OCI-LY1 (cell line): ENCODE measurements around the gene WDFY2.
"Not testable (repeated sequence)": the region's sequence is repeated elsewhere in the genome, so short reads cannot be mapped to it uniquely, and the experiment has no call there.

Source experiments
- H2AFZ ChIP-seq: fragments of 200-600 bp; sonication (generic), shearing (Covaris generic); 2 replicates; pipeline ENCODE4 v1.6.0; 2014; ENCODE audit warnings: antibody characterized with exemption, mild to moderate bottlenecking, low read length
- H3F3A ChIP-seq: fragments of 200-600 bp; sonication (generic), shearing (Covaris generic); 2 replicates; pipeline ENCODE4 v1.6.0; 2014; ENCODE audit warnings: mild to moderate bottlenecking, antibody characterized with exemption, low read length, moderate library complexity; ENCODE audit not compliant: insufficient read depth
- H3K27ac ChIP-seq: fragments of 200-600 bp; sonication (generic); 2 replicates; pipeline ENCODE4 v1.5.1; 2014; ENCODE audit warnings: low read length, mixed run types, mild to moderate bottlenecking, low read depth; ENCODE audit not compliant: poor library complexity, severe bottlenecking
- H3K27me3 ChIP-seq: fragments of 200-600 bp; sonication (generic); 2 replicates; pipeline ENCODE4 v1.6.0; 2014; ENCODE audit warnings: antibody characterized with exemption, mild to moderate bottlenecking, low read length, moderate library complexity; ENCODE audit not compliant: insufficient read depth
- H3K36me3 ChIP-seq: fragments of 200-600 bp; sonication (generic); 2 replicates; pipeline ENCODE4 v1.6.1; 2014; ENCODE audit warnings: mild to moderate bottlenecking, antibody characterized with exemption, low read length, moderate library complexity, mixed read lengths; ENCODE audit not compliant: insufficient read depth
- H3K4me1 ChIP-seq: fragments of 200-600 bp; sonication (generic); 2 replicates; pipeline ENCODE4 v1.5.1; 2014; ENCODE audit warnings: mild to moderate bottlenecking, low read length, moderate library complexity; ENCODE audit not compliant: insufficient read depth, severe bottlenecking
- H3K4me2 ChIP-seq: fragments of 200-600 bp; sonication (generic), shearing (Covaris generic); 2 replicates; pipeline ENCODE4 v1.6.1; 2014; ENCODE audit warnings: low read length
- H3K4me3 ChIP-seq: fragments of 200-600 bp; sonication (generic); 2 replicates; pipeline ENCODE4 v1.5.1; 2014; ENCODE audit warnings: low read length, low read depth, mild to moderate bottlenecking, mixed read lengths; ENCODE audit not compliant: poor library complexity, severe bottlenecking
- H3K79me2 ChIP-seq: fragments of 200-600 bp; shearing (Covaris generic); 2 replicates; pipeline ENCODE4 v1.6.1; 2016; ENCODE audit warnings: mixed run types, low read length, mixed read lengths; ENCODE audit not compliant: insufficient read depth
- H3K9ac ChIP-seq: fragments of 200-600 bp; sonication (generic), shearing (Covaris generic); 2 replicates; pipeline ENCODE4 v1.6.1; 2014; ENCODE audit warnings: mild to moderate bottlenecking, low read length, mixed read lengths
- H3K9me2 ChIP-seq: fragments of 200-600 bp; sonication (generic), shearing (Covaris generic); 2 replicates; pipeline ENCODE4 v1.6.1; 2014; ENCODE audit warnings: low read depth, mild to moderate bottlenecking, low read length, mixed read lengths
- H3K9me3 ChIP-seq: fragments of 200-600 bp; shearing (Covaris generic); 2 replicates; pipeline ENCODE4 v1.6.1; 2014; ENCODE audit warnings: low read length, mixed read lengths
- H4K20me1 ChIP-seq: fragments of 200-600 bp; sonication (generic), shearing (Covaris generic); 2 replicates; pipeline ENCODE4 v1.6.0; 2016; ENCODE audit warnings: mild to moderate bottlenecking, low read length; ENCODE audit not compliant: insufficient read depth
- EZH2 ChIP-seq: fragments of 200-600 bp; sonication (generic), shearing (Covaris generic); IDR thresholded peaks from 2 replicates; pipeline ENCODE4 v1.8.0; 2017; ENCODE audit warnings: borderline replicate concordance, mixed run types, mild to moderate bottlenecking, antibody characterized with exemption, low read length, moderate library complexity, mixed read lengths
- TF ChIP-seq, protein P1 (sequence below): fragments of 200-600 bp; sonication (generic), shearing (Covaris generic); IDR thresholded peaks from 2 replicates; pipeline ENCODE4 v1.5.1; 2017; ENCODE audit warnings: mild to moderate bottlenecking, antibody characterized with exemption, low read length, moderate library complexity, mixed read lengths

Gene WDFY2

GRCh38 chr13:51541037-51541436 is 43.2 kb upstream of the WDFY2 start:
- no peak overlapping the region for H3K9ac ChIP-seq
- no peaks in the 10 kb centered on the region for H3K9me2 ChIP-seq
- no peaks in the 10 kb centered on the region for H3K27me3 ChIP-seq
- no peaks in the 10 kb centered on the region for H3K36me3 ChIP-seq
- H3K4me1 ChIP-seq: no peaks in the 10 kb centered on the region
- no peak for TF ChIP-seq EZH2
- TF ChIP-seq, protein P1, sequence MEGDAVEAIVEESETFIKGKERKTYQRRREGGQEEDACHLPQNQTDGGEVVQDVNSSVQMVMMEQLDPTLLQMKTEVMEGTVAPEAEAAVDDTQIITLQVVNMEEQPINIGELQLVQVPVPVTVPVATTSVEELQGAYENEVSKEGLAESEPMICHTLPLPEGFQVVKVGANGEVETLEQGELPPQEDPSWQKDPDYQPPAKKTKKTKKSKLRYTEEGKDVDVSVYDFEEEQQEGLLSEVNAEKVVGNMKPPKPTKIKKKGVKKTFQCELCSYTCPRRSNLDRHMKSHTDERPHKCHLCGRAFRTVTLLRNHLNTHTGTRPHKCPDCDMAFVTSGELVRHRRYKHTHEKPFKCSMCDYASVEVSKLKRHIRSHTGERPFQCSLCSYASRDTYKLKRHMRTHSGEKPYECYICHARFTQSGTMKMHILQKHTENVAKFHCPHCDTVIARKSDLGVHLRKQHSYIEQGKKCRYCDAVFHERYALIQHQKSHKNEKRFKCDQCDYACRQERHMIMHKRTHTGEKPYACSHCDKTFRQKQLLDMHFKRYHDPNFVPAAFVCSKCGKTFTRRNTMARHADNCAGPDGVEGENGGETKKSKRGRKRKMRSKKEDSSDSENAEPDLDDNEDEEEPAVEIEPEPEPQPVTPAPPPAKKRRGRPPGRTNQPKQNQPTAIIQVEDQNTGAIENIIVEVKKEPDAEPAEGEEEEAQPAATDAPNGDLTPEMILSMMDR: no peak
- H3K27ac ChIP-seq: no peak overlapping the region
- no peaks in the 10 kb centered on the region for H3F3A ChIP-seq
- H3K79me2 ChIP-seq: no peaks in the 10 kb centered on the region
- H4K20me1 ChIP-seq: no peaks in the 10 kb centered on the region
- H3K9me3 ChIP-seq: no peaks in the 10 kb centered on the region
- H2AFZ ChIP-seq: no peak overlapping the region
- H3K4me3 ChIP-seq: no peak overlapping the region
- no peak overlapping the region for H3K4me2 ChIP-seq

DNA sequence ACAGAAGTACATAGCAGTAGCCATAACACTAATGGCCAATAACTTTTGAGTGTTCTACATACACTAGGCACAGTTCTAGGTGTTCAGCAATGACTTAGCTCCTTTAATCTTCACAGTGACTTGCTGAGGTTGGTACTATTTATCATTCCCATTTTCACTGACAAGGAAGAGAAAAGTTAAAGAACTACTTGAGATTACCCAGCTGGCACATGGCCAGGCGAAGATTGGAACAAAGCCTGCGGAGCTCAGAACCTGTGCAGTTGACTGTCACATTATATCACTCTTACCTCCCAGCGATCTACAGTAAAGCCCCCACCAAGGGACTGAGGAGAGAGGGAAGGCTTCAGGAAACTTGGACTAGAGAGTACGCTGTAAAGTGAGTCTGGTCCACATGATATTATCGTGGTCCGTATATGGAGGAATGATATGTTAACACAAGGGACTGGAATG is 42.4 kb upstream of the WDFY2 start:
- Histone ChIP-seq H3K4me1 (no peaks in the 10 kb centered on the region), H3K27ac (no peak overlapping the region), H3K79me2 (no peaks in the 10 kb centered on the region), H3K4me2 (no peak overlapping the region), H3K9ac (no peak overlapping the region), H3K9me2 (no peaks in the 10 kb centered on the region), H3K9me3 (no peaks in the 10 kb centered on the region), H3K4me3 (no peak overlapping the region), H4K20me1 (no peaks in the 10 kb centered on the region), H3K27me3 (no peaks in the 10 kb centered on the region), H3K36me3 (no peaks in the 10 kb centered on the region), H2AFZ (no peak overlapping the region), H3F3A (no peaks in the 10 kb centered on the region)
- no peak for TF ChIP-seq EZH2
- TF ChIP-seq, protein P1: no peak

DNA sequence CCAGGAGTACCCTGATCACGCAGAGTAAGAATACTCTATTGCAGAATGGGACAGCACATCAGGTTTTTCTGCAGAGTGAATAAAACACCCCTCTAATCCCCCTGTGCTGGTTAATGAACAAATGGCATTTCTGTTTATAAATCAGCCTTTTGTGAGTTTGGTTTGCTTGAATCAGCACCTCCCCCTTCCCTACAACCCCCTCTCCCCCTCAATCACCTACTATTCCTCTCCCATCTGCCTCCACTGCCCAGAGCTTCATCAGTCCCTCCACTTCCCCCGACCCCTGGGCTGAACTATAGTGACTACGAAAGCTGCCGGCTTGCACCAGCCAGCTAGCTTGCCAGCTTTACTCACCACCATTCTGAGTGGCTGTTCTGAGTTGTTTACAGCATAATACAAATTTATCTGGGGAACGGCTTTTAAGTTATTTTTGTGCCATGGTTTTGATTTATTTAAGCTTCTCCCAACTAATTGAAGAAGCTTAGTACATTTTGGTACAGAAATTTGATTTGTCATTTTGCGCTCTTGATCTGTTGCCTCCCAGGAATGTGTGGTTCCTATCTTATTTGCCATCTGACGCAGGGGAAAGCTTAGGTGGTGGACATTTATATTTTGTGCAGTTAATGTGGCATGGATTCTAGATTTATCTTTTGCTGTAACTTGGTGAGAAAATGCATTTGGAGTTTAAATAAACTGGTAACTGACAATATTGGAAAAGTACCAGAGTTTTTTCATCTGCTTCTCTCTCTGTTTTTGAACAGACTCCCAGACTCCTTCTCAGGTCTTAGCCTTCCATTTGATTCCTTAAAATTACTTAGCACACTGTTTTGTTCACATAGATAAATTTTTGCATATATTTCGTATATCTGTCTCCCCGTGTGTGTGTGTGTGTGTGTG is 41.7 kb upstream of the WDFY2 start:
- TF ChIP-seq, protein P1: no peak
- no peak for TF ChIP-seq EZH2
- no peak overlapping the region for H3K4me3 ChIP-seq
- H3K9me2 ChIP-seq: no peaks in the 10 kb centered on the region
- no peaks in the 10 kb centered on the region for H3K36me3 ChIP-seq
- no peak overlapping the region for H3K27ac ChIP-seq
- no peak overlapping the region for H3K4me2 ChIP-seq
- H3K79me2 ChIP-seq: no peaks in the 10 kb centered on the region
- no peaks in the 10 kb centered on the region for H3F3A ChIP-seq
- no peaks in the 10 kb centered on the region for H3K27me3 ChIP-seq
- H3K4me1 ChIP-seq: no peaks in the 10 kb centered on the region
- H4K20me1 ChIP-seq: no peaks in the 10 kb centered on the region
- H3K9ac ChIP-seq: no peak overlapping the region
- no peaks in the 10 kb centered on the region for H3K9me3 ChIP-seq
- H2AFZ ChIP-seq: no peak overlapping the region

DNA sequence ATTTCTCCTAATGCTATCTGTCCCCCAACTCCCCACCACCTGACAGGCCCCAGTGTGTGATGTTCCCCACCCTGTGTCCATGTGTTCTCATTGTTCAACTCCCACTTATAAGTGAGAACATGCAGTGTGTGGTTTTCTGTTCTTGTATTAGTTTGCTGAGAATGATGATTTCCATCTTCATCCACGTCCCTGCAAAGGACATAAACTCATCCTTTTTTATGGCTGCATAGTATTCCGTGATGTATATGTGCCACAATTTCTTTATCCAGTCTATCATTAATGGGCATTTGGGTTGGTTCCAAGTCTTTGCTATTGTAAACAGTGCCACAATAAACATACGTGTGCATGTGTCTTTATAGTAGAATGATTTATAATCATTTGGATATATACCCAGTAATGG is 38.8 kb upstream of the WDFY2 start:
- not testable (repeated sequence) for H3K27me3 ChIP-seq, H3K9me3 ChIP-seq, H3F3A ChIP-seq, H3K4me1 ChIP-seq, H3K27ac ChIP-seq, H3K4me2 ChIP-seq, H3K79me2 ChIP-seq, H3K9me2 ChIP-seq, H3K9ac ChIP-seq, H2AFZ ChIP-seq, H3K4me3 ChIP-seq, H4K20me1 ChIP-seq, H3K36me3 ChIP-seq
